Esophagus squamous epithelium (tissue), 5 donors: Measurements from ENCODE around the gene EPB41L2. TPM values are rescaled to one million over a fixed set of nuclear protein-coding genes. Genes with fewer than 3 reads are reported as not detected.
A peak's percentile ranks its signal among the peaks of the same experiment; 100 is the strongest.

Experiments used
- DNase-seq: peaks from one replicate; lab custom pipeline; 2025; lab: John Stamatoyannopoulos, UW
- H3K27ac ChIP-seq, 4 donors: fragments of 200-600 bp; sonication (generic); one replicate each; pipeline ENCODE4 v1.5.1; 2016 to 2019; ENCODE audit warnings: mild to moderate bottlenecking in 1 of 4
- H3K27me3 ChIP-seq, 4 donors: fragments of 200-600 bp; sonication (generic); 1 replicate in 3 of 4; 2 replicates in 1 of 4; pipeline versions ENCODE4 v1.5.1 to v1.6.0; 2017 to 2021; ENCODE audit warnings: antibody characterized with exemption in 1 of 4
- H3K36me3 ChIP-seq, 3 donors: fragments of 200-600 bp; sonication (generic); one replicate each; pipeline ENCODE4 v1.5.1; 2016 to 2019
- H3K4me1 ChIP-seq, 3 donors: fragments of 200-600 bp; sonication (generic); one replicate each; pipeline ENCODE4 v1.5.1; 2017 to 2019
- H3K4me3 ChIP-seq, 4 donors: fragments of 200-600 bp; sonication (generic); 1 replicate in 3 of 4; 2 replicates in 1 of 4; pipeline ENCODE4 v1.5.1; 2016 to 2019; ENCODE audit warnings: mild to moderate bottlenecking in 2 of 4, moderate library complexity in 1 of 4
- H3K9me3 ChIP-seq, 3 donors: fragments of 200-600 bp; sonication (generic); one replicate each; pipeline ENCODE4 v1.5.1; 2016 to 2019
- POLR2A ChIP-seq, 4 donors: fragments of 450-650 bp; IDR thresholded peaks; one replicate each; pipeline ENCODE4 v1.6.1; 2017; ENCODE audit warnings: antibody characterized with exemption in 4 of 4, mild to moderate bottlenecking in 4 of 4, moderate library complexity in 3 of 4
- WGBS, 2 donors: methylation state at CpG; one replicate each; pipeline ENCODE4 v1.1.5; 2018; 5-methylcytosine and 5-hydroxymethylcytosine counted together
- intact Hi-C: fragments of 100-400 bp; cut with DNase I; formaldehyde crosslinking; loops from one replicate; pipeline ENCODE4 v1.15.0; 2022
- total RNA-seq, 4 donors: library from RNA; depleted of rRNA; stranded (reverse); fragments of >200 nt; gene quantifications; one replicate each; pipeline ENCODE4 v1.1.0, GENCODE V29; 2016
- TF ChIP-seq, protein P1 (sequence below), 6 experiments: fragments of 450-650 bp in 4 of 6; fragments of 200-600 bp in 2 of 6; sonication (generic) in 2 of 6; IDR thresholded peaks; one replicate each; pipeline ENCODE4 v1.5.1; 2016 to 2019; ENCODE audit warnings: antibody characterized with exemption in 6 of 6, mild to moderate bottlenecking in 4 of 6, moderate library complexity in 4 of 6
- donor health status: DM: yes; HTN: yes; CAD: no.

The EPB41L2 gene
- total RNA-seq, 4 donors from 2014 or later = 6.2 to 58.0 (median 14.9) TPM

DNA sequence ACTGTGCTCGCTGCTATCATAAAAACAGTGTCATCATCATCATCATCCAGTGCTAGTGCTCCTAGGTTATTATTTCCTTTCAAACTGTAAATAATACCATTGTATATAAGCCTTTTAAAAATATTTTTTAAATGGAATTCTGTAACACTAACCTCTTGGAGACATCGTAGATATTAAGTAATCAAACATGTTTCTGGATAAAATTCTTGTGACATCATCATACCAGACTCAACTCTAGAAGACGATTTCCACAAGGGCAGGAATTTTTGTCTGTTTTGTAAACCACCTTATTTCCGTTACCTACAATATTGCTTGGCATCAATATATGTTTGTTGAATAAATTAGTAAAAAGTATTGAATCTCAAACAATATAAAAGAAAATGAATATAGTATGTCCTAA lies 40.4 kb downstream of the EPB41L2 start:
- Histone ChIP-seq H3K27me3 (no peaks in the 10 kb centered on the region), H3K27ac (no peak overlapping the region), H3K9me3 (no peaks in the 10 kb centered on the region), H3K36me3 (no peaks in the 10 kb centered on the region), H3K4me1 (peaks cover 0 to 5% (median 4%) of the 10 kb centered on the region in 3 donors), H3K4me3 (no peak overlapping the region)
- intact Hi-C loops = no loop called here
- no peak for DNase-seq
- 74 to 77% methylated on average over 4 of the region's 4 CpGs for WGBS, 2 donors
- no peak for TF ChIP-seq POLR2A (IDR thresholded peaks at IDR 0.05)
- TF ChIP-seq, protein P1, sequence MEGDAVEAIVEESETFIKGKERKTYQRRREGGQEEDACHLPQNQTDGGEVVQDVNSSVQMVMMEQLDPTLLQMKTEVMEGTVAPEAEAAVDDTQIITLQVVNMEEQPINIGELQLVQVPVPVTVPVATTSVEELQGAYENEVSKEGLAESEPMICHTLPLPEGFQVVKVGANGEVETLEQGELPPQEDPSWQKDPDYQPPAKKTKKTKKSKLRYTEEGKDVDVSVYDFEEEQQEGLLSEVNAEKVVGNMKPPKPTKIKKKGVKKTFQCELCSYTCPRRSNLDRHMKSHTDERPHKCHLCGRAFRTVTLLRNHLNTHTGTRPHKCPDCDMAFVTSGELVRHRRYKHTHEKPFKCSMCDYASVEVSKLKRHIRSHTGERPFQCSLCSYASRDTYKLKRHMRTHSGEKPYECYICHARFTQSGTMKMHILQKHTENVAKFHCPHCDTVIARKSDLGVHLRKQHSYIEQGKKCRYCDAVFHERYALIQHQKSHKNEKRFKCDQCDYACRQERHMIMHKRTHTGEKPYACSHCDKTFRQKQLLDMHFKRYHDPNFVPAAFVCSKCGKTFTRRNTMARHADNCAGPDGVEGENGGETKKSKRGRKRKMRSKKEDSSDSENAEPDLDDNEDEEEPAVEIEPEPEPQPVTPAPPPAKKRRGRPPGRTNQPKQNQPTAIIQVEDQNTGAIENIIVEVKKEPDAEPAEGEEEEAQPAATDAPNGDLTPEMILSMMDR (IDR thresholded peaks at IDR 0.05) = no peak

DNA sequence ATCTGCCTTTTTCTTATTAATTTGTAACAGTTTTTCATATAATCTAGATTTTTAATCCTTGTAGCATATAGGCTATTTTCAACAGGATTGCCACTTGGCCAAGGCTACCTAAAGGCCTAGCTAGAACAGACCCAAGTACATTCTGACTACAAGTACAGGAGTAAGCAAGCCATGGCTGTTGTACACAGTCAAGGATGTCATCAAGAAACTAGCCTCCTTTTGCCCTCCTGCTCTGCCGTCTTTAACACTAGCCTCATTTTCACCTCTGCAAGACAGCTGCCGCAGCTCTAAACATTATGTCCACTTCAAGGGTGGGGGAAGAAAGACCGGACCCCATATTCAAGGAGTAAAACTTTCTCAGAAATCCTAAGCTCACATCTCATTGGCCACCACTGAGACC lies 45.1 kb downstream of the EPB41L2 start:
- no peak for DNase-seq
- peaks cover 0 to 29% (median 0%) of the 10 kb centered on the region in 3 donors for H3K4me1 ChIP-seq
- H3K9me3 ChIP-seq = no peaks in the 10 kb centered on the region
- 93 to 100% methylated on average over 3 of the region's 3 CpGs for WGBS, 2 donors
- H3K36me3 ChIP-seq = no peaks in the 10 kb centered on the region
- no peak for TF ChIP-seq POLR2A (IDR thresholded peaks at IDR 0.05)
- TF ChIP-seq, protein P1 (IDR thresholded peaks at IDR 0.05) = no peak
- no peak overlapping the region for H3K4me3 ChIP-seq
- intact Hi-C loops = no loop called here
- no peaks in the 10 kb centered on the region for H3K27me3 ChIP-seq
- H3K27ac ChIP-seq = no peak overlapping the region

DNA sequence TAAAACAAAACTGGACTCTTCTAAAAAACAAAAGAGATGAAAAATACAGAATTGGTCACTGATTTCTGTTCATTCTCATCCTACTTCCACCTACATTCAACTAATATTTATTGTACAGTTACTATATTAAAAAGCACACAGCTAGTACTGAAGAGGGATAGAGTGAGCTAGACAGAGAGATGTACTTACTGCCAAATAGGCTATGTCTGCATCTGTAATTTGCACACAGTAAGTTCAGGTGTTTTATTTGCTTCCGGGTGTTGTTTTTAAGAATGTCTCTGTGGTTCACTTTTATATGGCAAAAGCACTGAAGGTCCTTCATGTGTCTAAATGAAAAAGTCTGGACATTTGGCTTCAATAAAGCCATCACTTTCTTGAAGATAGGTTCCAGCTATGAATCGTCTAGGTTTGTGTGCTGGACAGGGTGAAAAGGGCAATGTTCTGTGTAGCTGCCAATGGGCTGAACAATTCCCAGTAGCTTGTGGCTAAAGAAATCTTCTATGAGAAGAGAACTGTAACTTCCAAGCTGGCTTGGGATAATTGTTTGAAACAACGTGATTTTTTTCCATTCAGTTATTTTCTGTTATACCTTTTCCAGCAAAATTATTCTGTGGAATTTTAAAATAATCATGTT lies 47.3 kb downstream of the EPB41L2 start:
- no peak for DNase-seq
- intact Hi-C loops = no loop called here
- Histone ChIP-seq H3K27ac (peak overlapping the region in 3 of 4 donors; percentile 4 to 19 (median 18)), H3K9me3 (no peaks in the 10 kb centered on the region), H3K4me3 (no peak overlapping the region), H3K36me3 (no peaks in the 10 kb centered on the region), H3K4me1 (peaks cover 0 to 29% (median 0%) of the 10 kb centered on the region in 3 donors), H3K27me3 (no peaks in the 10 kb centered on the region)
- TF ChIP-seq, protein P1 (IDR thresholded peaks at IDR 0.05) = no peak
- no peak for TF ChIP-seq POLR2A (IDR thresholded peaks at IDR 0.05)
- 42 to 43% methylated on average over 3 of the region's 3 CpGs for WGBS, 2 donors

DNA sequence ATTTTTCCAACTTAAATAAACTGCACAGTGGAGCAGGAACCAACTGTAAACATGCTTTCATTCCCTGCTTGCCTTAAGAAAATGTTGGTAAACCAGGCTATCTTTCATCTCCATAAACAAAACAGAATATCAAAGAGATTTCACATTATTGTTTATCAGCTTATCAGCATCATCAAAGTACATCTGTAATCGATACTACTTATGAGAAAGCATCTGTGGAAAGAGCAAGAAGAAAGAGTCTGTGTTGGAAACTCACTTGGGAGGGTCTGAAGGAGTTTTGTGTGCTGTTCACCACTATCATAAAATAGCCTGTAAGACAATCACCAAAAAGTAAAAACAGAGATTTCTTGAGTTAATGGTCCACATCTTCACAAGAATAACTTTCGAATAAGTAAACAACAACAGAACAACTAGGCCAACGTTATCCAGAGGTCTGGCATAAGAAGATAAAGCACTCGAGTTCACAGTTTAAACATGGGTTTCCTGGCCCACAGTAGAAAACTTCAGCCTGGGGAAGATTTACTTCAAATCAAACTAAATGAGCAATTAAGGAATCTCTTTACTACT lies 47.9 kb downstream of the EPB41L2 start:
- no peaks in the 10 kb centered on the region for H3K36me3 ChIP-seq
- peak overlapping the region in 3 of 4 donors; percentile 4 to 19 (median 18) for H3K27ac ChIP-seq
- TF ChIP-seq, protein P1 (IDR thresholded peaks at IDR 0.05) = no peak
- no peak for TF ChIP-seq POLR2A (IDR thresholded peaks at IDR 0.05)
- peaks cover 0 to 29% (median 0%) of the 10 kb centered on the region in 3 donors for H3K4me1 ChIP-seq
- DNase-seq = no peak
- 45 to 49% methylated on average over 4 of the region's 4 CpGs for WGBS, 2 donors
- H3K4me3 ChIP-seq = no peak overlapping the region
- no peaks in the 10 kb centered on the region for H3K9me3 ChIP-seq
- H3K27me3 ChIP-seq = no peaks in the 10 kb centered on the region
- intact Hi-C loops = no loop called here

DNA sequence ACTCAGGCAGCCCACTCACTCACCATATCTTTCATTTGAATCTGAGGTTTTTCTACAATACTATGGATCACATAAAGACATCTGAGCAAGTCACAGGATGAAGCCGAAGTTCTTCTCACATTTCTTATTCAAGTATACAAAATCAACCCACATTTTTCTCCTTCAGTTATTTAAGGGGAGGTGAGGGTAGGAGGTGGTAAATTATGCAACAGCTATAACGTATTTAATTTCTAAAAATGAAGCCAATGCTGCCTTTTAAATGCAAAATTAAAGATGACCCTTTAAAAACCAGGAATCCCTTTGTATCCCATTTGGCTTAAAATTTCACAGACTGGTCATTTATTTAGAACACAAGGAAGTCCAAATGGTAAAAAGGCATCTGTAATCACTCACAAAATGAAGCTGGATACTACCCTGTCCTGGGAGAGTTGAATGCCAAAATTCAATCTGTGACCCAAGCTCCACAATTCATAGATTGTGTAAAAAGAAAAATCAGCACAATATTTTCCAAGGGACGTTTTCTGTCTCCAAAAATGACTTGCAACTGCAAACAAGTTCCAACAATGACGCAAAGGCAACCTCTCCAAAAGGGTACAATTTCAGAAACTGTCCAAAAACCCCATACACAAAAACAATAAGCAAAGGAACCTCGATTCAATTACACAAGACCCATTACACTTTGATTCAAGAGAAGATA lies 48.8 kb downstream of the EPB41L2 start:
- H3K27me3 ChIP-seq = no peaks in the 10 kb centered on the region
- no peaks in the 10 kb centered on the region for H3K36me3 ChIP-seq
- peak overlapping the region in 2 of 4 donors; percentile 4 to 18 for H3K27ac ChIP-seq
- H3K4me3 ChIP-seq = no peak overlapping the region
- WGBS, 2 donors = 45 to 51% methylated on average over 5 of the region's 5 CpGs
- intact Hi-C loops = no loop called here
- H3K9me3 ChIP-seq = no peaks in the 10 kb centered on the region
- H3K4me1 ChIP-seq = peaks cover 0 to 29% (median 0%) of the 10 kb centered on the region in 3 donors
- TF ChIP-seq POLR2A (IDR thresholded peaks at IDR 0.05) = no peak
- TF ChIP-seq, protein P1 (IDR thresholded peaks at IDR 0.05) = no peak
- no peak for DNase-seq
